ENCODE results near the gene MRTFA.

DNA sequence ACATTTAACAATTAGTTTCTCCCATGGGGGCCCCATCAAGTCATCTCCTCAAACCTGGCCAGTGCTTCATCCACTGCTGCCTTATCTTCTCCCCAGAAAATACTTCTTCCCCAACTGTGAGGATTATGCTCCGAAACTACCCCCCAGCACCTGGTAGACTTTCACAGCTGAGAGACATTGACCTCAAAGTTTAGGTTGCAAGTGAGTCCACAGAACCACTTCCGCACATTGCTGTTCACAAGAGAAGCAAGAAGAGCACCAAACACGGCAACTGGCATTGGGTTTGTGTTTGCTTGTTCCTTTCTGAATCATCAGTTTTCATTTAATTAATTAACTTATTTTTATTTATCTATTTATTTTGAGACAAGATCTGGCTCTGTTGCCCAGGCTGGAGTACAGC lies 48.9 kb upstream of the MRTFA start:
- TF ChIP-seq POLR2A (IDR thresholded peaks at IDR 0.05; ENCODE audit: low read length) = no peak
- no peak for TF ChIP-seq GATA1 (IDR thresholded peaks at IDR 0.05; ENCODE audit: low read depth, low read length)

All from erythroblast (primary cell).